NOMO-1 (cell line): ENCODE data around the gene PIN1.

Experiments
- DNase-seq, 2 experiments: peaks; one replicate each; lab custom pipeline; 2025; ENCODE audit not compliant: unreplicated experiment in 2 of 2; lab: John Stamatoyannopoulos, UW

Gene PIN1

DNA sequence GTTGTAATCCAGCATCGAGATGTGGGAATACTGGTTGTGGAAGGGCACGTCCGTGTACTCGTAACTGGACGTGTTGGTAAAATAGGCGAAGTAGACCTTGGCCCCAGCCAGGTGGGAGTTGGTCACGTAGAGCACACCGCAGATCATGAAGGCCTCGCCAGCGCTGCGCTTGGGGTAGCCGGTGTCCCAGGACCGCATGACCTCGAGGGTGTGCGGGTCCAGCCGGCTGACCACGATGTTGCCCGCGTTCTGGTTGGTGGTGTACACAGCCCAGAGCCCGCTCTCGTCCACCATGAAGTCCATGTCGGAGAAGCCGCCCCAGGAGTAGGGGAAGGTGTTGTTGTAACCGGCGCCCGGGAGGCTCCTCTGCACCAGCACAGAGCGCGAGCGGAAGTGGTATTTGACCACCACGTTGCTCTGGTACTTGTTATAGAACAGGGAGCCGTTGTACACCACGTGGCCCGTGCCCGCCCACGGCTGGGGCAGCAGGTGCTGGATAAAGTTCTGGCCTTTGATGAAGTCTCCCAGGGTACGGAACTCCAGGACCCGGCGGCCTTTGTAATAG, 19.2 kb downstream of the PIN1 start:
- no peak for DNase-seq

DNA sequence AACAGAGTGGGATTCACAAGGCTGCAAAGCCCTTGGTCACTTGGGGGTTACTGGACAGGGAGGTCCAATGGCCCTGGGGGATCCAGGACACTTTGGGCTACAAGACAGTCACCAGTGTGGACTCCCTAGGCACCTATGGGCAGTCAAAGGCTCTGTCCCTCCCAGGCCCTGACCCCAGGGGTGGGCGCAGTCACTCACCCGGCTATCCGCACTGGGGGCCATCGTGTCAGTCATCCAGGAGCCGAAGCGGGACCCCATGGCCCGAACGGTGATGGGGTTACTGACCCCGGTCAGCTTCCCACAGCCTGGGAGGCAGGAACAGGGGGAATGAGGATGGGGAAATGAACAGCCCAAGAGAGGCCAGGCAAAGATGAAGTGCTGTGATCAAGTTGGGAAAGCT, 21.5 kb downstream of the PIN1 start:
- DNase-seq, result no peak

DNA sequence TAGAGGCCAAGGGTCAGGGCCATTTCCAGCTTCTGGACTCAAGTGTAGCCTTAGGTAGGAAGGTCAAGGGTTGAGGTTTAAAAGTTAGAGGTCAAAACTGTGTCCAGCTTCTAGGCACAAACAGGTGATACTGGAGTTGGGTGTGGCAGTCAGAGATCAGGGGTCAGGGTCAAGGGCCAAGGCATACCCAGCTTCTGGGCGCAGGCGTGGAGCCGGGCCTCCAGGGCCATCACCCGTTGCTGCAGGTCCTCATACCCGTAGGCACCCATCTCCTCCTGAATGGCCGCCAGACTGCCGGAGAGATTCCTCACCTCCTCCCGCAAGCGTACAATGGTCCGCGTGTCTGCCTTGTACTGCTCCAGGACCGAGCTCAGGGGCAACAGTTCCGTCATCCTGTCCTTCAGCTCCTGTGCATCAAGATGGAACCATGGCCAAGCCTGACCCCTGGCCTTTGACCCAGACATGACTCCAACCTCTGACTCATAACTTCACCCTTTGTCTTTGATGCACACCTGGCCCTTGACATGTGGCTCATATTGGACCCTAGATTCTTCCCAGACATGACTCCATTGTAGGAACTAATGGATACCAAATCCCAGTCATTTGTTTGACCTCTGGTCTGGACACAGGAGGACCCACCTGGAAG, 22.1 kb downstream of the PIN1 start:
- no peak for DNase-seq

DNA sequence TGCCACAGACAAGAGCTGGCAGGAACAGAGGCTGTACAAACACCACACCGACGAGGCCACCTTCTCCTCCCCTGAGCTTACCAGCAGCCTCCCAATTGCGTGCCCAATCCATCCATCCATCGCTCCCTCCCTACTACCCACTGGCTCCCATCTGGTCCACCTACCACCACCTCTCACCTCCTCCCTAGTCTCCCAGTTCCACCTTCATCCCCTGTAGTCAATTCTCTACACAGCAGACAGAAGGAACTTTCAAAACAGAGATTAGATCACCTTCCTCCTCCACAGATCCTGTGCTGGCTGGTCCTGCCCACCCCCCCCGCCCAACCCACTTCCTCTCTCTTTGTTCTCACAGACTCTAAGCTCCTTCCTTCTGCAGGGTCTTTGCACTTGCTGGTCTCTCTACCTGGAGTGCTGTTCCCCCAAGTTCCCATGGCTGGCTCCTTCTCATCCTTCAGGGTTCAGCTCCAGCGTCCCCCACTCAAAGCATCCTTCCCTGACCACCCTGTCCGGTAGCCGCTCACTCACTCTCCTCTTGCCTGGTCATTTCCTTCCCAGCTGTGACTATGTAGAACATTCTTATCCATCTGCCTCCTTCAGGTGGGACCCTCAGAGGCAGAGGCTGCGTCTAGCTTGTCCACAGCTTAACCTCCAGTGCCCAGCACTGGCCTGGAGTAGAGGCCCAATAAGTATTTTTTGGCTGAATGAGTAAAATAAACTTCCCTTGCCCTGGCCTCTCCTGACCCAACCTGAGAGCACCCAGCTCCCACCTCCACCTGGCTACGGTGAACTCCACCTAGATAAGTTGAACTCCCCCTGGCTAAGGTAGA, 23.0 kb downstream of the PIN1 start:
- DNase-seq, result no peak

DNA sequence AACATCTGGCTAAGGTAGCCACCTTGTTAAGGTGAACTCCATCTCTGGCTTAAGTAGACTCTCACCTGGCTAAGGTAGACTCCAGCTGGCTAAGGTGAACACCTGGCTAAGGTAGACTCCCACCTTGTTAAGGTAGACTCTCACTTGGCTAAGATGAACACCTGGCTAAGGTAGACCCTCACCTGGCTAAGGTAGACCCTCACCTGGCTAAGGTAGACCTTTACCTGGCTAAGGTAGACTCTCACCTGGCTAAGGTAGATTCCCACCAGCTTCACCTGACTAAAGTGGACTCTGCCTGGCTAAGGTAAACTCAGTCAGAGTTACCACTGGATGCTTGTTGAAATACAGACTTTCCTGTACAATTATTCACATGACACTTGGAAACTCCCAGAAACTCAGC, 23.6 kb downstream of the PIN1 start:
- no peak for DNase-seq

DNA sequence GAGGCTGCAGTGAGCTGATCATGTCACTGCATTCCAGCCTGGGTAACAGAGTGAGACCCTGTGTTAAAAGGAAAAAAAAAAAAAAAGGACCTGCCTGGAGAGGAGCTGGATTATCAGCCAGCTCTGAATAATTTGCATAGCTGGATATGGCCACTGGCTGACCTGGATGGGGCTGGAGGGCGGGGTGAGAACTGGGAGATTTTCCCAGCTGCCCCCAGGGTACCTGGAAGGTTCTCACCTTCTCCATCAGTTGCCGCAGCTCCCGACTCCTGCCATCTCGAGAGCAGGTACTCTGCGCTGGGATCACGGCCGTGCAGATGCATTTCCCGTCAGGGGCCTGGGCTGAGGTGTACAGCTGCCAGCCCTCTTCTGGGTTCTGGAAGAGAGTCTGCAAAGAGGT, 25.3 kb downstream of the PIN1 start:
- no peak for DNase-seq

DNA sequence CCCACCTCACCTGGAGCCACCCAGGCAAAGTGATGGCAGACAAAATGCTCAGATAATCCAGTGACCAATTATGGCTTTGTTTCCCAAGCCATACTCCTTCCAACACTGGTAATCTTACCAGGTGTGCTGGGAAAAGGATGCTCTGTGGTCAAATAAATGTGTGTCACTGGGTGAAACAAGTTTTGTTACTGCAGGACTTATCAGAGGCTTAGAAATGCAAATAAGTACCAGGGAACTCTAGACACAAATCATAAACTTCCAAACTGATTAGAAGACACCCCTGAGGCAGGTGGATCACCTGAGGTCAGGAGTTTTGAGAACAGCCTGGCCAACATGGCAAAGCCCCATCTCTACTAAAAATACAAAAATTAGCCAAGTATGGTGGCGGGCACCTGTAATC, 26.4 kb downstream of the PIN1 start:
- DNase-seq, result no peak

DNA sequence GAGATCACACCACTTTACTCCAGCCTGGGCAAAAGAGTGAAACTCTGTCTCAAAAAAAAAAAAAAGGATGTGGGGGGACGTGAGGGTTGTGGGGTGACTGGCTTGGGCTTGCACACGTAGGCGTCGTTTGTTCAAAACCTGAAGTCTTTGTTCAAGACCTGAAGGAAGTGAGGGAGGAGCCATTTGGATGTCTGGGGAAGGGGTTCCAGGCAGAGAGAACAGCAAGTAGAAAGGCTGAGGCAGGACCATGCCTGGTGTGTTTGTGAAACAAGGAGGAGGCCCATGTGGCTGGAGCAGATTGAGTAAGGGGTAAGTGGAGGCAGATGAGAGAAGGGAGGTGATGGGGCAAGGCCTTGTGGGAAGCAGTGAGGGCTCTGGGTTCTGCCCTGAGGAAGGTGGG, 27.8 kb downstream of the PIN1 start:
- no peak for DNase-seq

DNA sequence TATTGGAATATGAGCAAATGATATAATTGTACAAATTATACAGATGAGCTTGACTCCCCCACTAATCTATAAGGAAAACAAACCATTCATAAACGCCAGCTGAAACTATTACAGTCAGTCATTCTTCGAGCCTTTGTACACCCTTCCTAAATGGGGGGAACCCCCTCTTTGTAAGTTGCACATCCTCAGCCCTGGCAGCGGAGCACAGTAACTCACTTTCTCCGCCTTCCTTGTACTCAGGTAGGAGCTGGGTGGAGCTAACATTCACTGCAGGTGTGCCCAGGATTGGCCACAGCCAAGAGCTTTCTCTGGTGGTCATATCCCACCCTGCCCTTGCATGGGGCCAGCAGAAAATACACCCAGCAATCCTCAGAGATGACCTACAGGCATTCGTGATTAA, 28.6 kb downstream of the PIN1 start:
- DNase-seq, result no peak

DNA sequence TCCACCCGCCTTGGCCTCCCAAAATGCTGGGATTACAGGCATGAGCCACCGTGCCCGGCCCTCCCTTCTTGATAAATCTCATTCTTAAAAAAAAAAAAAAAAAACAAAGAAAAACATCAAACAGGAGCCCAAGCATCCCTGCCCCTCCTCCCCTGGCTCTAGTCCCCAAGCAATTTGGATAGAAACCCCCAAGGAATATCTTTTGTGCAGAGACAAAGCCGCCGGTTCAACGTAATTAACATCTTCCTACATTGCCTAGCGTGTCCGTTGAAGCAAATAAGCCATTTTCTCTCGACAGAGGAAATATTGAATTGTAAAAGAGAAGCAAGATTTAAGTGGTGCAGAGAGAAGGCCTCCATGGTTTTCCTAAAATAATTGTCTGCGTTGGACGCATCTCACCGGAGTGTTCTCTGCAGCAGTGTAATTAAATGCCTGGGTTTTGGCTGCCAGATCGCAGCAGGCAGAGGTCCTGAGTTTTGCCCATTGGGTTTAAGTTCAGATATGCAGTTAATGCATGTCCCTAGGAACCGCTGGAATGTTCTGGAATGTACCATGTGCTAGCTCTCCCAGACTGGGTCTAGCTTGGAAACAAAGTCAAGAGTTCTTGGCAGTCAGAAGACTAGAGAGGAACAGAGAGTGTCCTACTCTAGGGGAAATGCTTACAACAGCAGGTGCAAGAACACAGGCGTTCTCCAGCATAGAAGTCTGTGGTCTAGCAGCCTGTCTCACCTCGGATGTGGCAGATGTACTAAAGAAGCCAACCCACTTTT, 30.8 kb downstream of the PIN1 start:
- no peak for DNase-seq

DNA sequence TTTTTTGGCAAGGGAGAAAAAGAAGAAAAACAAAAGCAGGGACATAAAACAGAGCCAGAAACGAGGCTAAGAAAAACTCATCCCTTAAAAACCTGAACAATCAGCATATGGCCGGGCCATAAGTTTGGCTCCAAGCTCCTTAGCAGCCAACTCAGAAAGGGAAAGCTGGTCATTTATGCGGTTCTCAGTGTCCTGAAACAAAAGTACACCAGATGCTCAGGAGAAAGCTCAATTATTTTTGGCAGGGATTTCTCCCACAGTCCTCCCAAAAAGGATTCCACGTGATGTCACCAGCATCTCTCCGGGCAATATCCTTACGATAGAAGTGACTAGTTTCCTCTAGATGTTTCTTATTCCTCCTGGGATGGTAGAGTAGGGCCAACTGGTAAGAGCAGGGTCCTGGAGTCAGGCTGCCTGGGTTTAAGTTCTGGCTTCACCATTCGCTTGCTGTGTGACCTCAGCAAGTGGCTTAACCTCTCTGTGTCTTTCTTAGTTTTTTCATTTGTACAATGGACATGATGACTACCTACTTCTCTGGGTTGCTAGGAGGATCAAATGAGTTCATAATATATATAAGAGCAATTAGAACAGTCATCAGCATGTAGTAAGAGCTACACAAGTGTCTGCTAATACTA, 34.0 kb downstream of the PIN1 start:
- DNase-seq, result no peak

DNA sequence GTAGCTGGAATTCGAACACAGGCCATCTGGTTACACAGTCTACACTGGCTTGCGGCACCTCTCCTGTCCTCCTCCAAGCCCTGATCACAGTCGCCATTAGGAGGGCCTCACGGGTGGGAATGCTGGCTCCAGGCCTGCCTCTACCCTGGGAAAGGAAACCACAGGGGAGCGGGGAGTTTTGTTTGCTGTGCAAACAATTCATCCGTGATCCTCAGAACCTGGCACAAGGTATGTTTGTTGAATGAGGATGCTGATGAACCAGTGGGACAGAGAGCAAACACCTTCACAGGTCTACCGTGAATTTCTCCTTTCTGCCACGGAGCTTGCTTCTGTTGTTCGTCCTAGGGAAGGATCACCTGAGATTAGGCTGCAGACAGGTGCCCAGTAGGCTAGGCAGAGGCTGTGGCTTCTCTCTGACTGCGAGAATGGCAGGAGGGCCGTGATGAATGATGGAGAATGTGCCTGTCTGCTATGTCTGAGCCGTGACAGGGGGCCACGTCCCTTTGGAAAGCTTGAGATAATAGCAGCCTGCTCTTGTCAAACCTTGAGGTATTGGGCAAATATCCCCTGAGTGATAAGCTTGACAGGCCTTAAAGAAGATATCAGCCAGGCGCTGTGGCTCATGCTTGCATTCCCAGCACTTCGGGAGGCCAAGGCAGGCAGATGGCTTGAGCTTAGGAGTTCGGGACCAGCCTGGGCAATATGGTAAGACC, 36.7 kb downstream of the PIN1 start:
- DNase-seq, result no peak

DNA sequence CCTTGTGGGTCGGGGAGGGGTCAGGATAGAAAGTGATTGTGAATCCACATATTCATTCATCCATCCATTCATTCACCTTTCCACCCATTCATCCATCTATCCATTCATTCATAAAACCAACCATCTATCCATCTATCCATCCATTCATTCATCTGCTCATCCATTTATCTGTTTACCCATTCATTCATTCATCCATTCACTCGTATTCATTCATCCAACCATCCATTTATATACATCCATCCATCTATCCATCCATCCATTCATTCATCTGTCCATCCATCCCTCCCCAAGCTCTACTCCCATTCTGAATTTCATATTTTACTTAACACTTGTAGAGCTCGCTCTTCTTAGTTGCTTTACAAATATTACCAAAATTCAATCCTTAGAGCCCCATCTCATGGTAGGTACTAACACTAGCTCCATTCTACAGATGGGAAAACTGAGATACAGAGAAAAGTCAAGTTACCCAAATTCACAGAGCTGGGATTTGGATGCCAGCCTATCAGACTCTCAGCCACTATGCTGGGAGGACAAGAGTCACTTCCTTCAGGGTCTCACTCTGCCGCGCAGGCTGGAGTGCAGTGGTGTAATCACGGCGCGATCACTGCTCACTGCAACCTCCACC, 37.6 kb downstream of the PIN1 start:
- DNase-seq, result no peak

DNA sequence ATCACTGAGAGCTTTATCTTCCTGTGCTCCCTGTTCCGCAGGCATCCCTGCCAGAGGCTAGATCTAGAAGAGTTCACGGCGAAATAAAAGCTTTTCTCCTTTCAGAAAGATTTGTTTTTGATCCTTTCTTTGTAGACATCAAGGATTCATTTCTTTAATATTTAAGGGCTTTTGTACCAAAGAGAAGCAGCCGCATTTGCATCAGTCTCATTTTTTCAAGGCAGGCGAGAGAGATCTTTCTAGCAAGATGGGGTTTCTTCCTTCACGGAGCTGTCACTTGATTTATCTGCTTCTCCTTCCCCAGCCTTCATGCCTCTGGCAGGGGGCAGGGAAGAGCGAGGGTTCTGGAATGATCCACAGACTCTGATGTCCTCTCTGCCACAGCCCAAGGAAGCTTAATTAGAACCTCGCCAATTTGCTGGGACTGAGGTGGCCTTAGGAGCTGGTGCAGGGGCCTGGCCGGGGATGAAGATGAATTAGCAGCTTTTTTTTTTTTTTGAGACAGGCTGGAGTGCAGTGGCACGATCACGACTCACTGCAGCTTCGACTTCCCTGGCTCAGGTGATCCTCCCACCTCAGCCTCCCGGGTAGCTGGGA, 40.0 kb downstream of the PIN1 start:
- DNase-seq, result no peak

DNA sequence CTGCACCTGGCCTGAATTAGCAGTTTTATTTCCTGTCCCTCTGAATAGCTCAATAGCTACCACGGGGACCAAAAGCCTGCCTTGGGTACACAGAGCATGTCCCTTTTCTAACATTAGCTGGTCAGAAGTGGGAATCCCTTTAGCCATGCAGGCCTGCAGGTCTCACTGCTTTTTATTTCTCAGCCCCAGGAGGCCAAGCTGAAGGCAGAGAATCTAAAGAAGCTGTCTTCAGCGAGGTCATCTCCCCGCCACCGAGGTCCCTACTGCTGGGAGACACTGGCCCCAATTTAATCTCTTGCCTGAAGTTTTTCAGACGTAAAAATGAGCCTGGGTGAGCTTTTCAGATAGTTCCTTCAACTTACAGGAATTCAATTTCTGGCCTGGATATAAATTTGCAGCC, 40.7 kb downstream of the PIN1 start:
- DNase-seq, result no peak

DNA sequence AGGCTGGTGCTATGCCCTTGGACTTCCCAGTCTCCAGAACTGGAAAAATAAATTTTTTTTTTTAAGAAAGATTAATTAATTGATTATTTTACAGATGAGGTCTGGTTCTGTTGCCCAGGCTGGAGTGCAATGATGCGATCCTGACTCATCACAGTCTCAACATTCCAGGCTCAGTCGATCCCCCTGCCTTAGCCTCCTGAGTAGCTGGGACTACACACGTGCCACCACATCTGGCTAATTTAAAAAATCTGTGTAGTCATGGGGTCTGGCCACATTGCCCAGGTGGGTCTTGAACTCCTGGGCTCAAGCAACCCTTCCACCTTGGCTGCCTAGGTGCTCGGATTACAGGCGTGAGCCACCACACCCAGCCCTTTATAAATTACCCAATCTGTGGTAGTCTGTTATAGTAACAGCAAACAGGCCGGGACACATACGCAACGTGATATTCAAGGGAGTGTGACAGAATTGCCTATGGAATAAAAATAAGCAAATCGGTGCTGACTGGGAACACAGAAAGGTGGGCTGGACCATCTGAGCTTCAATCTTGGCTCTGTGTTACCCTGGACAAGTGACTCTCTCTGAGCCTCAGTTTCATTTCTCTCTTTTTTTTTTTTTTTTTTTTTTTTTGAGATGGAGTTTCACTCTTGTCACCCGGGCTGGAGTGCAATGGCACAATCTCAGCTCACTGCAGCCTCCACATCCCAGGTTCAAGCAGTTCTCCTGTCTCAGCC, 42.8 kb downstream of the PIN1 start:
- DNase-seq, result no peak

DNA sequence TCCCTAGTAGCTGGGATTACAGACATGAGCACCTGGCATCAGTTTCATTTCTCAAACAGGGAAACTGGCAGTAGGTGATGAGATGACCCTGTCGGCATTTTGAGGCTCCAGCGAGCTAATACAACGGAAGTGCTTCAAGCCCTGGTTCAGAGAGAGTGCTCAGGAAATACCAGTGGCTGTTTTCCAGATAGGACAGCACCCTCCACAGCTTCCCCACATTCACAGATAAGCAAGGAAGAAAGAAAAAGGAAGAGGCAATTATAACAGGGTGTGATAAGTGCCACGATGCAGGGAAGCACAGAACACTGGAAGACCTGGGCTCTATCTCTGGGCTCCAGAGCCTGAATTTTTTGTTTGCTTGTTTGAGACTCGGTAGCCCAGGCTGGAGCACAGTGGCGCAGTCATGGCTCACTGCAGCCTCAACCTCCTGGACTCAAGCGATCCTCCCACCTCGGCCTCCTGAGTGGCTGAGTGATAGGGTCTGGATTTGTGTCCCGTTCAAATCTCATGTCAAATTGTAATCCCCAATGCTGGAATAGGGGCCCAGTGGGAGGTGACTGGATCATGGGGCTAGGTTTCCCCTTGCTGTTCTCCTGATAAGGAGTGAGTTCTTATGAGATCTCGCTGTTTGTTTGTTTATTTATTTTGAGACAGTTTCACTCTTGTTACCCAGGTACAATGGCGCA, 43.5 kb downstream of the PIN1 start:
- DNase-seq, result no peak

DNA sequence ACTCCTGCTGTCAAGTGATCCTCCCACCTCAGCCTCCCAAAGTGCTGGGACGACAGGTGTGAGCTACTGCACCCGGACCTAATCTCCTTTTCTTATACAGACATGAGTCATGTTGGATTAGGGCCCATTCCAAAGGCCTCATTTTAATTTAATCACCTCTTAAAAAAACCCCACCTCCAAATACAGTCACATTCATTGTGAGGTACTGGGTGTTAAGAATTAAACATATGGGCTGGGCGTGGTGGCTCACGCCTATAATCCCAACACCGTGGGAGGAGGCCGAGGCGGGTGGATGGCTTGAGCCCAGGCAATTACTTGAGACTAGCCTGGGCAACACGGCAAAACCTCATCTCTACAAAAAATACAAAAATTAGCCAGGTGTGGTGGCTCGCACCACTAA, 46.6 kb downstream of the PIN1 start:
- no peak for DNase-seq
